Spleen (tissue), 7 donors: Measurements from ENCODE around the gene SAE1.

ENCODE experiments used
- CTCF ChIP-seq, 11 experiments: fragments of 200-600 bp in 7 of 11; fragments of 450-650 bp in 4 of 11; sonication (generic) in 4 of 11; IDR thresholded peaks in 8 of 11; conservative IDR thresholded peaks in 3 of 11; 1 replicate in 7 of 11; 2 replicates in 4 of 11; pipeline versions ENCODE4 v1.4.0 to v1.8.0; 2016 to 2021; ENCODE audit warnings: antibody characterized with exemption in 11 of 11, inconsistent platforms in 4 of 11, mild to moderate bottlenecking in 1 of 11
- POLR2A ChIP-seq, 3 donors: fragments of 450-650 bp; IDR thresholded peaks; one replicate each; pipeline ENCODE4 v1.5.1; 2017; ENCODE audit warnings: antibody characterized with exemption in 3 of 3, mild to moderate bottlenecking in 1 of 3
- donor health status: DM: no; HTN: no; CAD: no; lungs with moderate emphysema.
- donor health status: DM: no; HTN: no; CAD: no.
- donor health status: DM: no; HTN: no; CAD: no.

GRCh38 chr19:47084879-47085439 lies 45.7 kb upstream of the SAE1 start:
- TF ChIP-seq CTCF (IDR thresholded peaks at IDR 0.05 in 8 of 11, conservative IDR thresholded peaks at IDR 0.05 in 3 of 11) (no peak), POLR2A (IDR thresholded peaks at IDR 0.05) (no peak)
